GM19467 (cell line): Measurements from ENCODE around the gene KRTAP19-1.

Experiments
- ATAC-seq: cut with Tn5 transposase; IDR thresholded peaks from one replicate; pipeline ENCODE4 v1.9.1; 2021; ENCODE audit warnings: mild to moderate bottlenecking, moderate library complexity; ENCODE audit not compliant: unreplicated experiment

Gene KRTAP19-1

DNA sequence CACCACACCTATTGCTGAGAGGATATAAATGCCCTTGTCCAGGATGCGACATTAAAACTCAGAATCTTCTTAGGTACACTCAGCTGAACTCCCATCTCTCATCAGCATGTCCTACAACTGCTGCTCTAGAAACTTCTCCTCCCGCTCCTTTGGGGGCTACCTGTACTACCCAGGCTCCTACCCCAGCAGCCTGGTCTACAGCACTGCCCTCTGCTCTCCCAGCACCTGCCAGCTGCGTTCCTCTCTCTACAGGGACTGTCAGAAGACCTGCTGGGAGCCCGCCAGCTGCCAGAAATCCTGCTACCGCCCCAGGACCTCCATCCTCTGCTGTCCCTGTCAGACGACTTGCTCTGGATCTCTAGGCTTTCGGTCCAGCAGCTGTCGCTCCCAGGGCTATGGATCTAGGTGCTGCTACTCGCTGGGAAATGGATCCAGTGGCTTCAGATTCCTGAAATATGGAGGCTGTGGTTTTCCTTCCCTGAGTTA, 50.0 kb downstream of the KRTAP19-1 start, which contains the start of gene KRTAP13-4:
Gene KRTAP13-4, plus strand, starts transcription at position 51 of the 486 bp plus-strand sequence. Its CDS starts 56 bp downstream, at position 107.
- ATAC-seq, result no peak
